Endothelial cell of umbilical vein (primary cell): Measurements from ENCODE around the gene CSMD2.

Experiments used
- FOS ChIP-seq: IDR thresholded peaks from 2 replicates; pipeline ENCODE4 v1.6.1; 2011; ENCODE audit warnings: mild to moderate bottlenecking, low read length, moderate library complexity, borderline replicate concordance; ENCODE audit not compliant: insufficient read depth
- GATA2 ChIP-seq: IDR thresholded peaks from 2 replicates; pipeline ENCODE4 v1.7.0; 2011; ENCODE audit warnings: low read depth, mild to moderate bottlenecking, moderate library complexity, mixed read lengths, low read length; ENCODE audit not compliant: insufficient read length, insufficient read depth
- JUN ChIP-seq: IDR thresholded peaks from 2 replicates; pipeline ENCODE4 v1.6.1; 2011; ENCODE audit warnings: borderline replicate concordance, low read depth; ENCODE audit not compliant: insufficient read length, insufficient read depth
- POLR2A ChIP-seq: IDR thresholded peaks from 2 replicates; pipeline ENCODE4 v1.6.1; 2012; ENCODE audit warnings: low read depth, mild to moderate bottlenecking, control low read depth, low read length
- TF ChIP-seq, protein P1 (sequence below), 2 donors: IDR thresholded peaks; 1 replicate in 1 of 2; 2 replicates in 1 of 2; pipeline ENCODE4 v1.5.1; 2011; ENCODE audit warnings: low read length in 2 of 2, mild to moderate bottlenecking in 2 of 2, moderate library complexity in 2 of 2, control low read depth in 1 of 2, inconsistent platforms in 1 of 2, low read depth in 1 of 2; ENCODE audit not compliant: insufficient read depth in 1 of 2; ENCODE audit errors: extremely low read depth in 1 of 2
- TF ChIP-seq, protein P2 (sequence below): IDR thresholded peaks from 2 replicates; pipeline ENCODE4 v1.6.1; 2011; ENCODE audit not compliant: insufficient read depth, insufficient read length

DNA sequence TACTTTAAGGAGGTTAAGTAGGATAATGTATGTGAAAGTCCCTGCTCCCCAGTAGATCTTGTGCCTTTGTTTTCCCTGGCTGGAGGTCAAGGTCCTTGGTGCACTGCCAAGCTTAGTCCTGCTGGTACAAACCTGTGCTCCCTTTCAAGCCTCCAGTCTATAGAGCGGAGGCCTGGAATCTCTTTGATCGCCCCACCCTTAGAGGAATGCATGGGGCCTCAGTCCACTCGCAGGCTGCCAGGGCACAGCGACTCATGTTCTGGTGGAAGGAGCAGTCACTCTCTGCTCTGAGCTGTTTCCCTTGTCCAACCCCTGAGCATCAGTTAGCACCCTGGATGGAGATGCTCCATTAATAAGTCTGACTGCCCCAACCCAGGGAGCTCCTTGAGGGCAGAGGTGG is 179.4 kb downstream of the CSMD2 start:
- no peak for TF ChIP-seq GATA2
- TF ChIP-seq, protein P1, sequence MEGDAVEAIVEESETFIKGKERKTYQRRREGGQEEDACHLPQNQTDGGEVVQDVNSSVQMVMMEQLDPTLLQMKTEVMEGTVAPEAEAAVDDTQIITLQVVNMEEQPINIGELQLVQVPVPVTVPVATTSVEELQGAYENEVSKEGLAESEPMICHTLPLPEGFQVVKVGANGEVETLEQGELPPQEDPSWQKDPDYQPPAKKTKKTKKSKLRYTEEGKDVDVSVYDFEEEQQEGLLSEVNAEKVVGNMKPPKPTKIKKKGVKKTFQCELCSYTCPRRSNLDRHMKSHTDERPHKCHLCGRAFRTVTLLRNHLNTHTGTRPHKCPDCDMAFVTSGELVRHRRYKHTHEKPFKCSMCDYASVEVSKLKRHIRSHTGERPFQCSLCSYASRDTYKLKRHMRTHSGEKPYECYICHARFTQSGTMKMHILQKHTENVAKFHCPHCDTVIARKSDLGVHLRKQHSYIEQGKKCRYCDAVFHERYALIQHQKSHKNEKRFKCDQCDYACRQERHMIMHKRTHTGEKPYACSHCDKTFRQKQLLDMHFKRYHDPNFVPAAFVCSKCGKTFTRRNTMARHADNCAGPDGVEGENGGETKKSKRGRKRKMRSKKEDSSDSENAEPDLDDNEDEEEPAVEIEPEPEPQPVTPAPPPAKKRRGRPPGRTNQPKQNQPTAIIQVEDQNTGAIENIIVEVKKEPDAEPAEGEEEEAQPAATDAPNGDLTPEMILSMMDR (IDR thresholded peaks at IDR 0.05; ENCODE audit: extremely low read depth in 1 of 2, insufficient read depth in 1 of 2, low read depth in 1 of 2, low read length in 2 of 2) = no peak
- no peak for TF ChIP-seq POLR2A
- TF ChIP-seq JUN = no peak
- TF ChIP-seq, protein P2, sequence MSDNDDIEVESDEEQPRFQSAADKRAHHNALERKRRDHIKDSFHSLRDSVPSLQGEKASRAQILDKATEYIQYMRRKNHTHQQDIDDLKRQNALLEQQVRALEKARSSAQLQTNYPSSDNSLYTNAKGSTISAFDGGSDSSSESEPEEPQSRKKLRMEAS = no peak
- no peak for TF ChIP-seq FOS
